Hepatocyte (in vitro differentiated cells): Measurements from ENCODE around the gene ZNF195. TPM values are rescaled to one million over a fixed set of nuclear protein-coding genes. Genes with fewer than 3 reads are reported as not detected.

ENCODE experiments used
- DNase-seq: peaks from one replicate; pipeline ENCODE4 v3.0.0-alpha.2; 2016; ENCODE audit warnings: low spot score
- H2AFZ ChIP-seq: fragments of 200-600 bp; sonication (generic); 2 replicates; pipeline ENCODE4 v1.6.0; 2016; ENCODE audit warnings: antibody characterized with exemption, mild to moderate bottlenecking
- H3K27ac ChIP-seq: fragments of 200-600 bp; sonication (generic); 2 replicates; pipeline ENCODE4 v1.5.1; 2016; ENCODE audit warnings: mild to moderate bottlenecking
- H3K27me3 ChIP-seq: fragments of 200-600 bp; sonication (generic); 2 replicates; pipeline ENCODE4 v1.6.1; 2016
- H3K36me3 ChIP-seq: fragments of 200-600 bp; sonication (generic); replicated peaks from 2 replicates; pipeline ENCODE4 v1.5.1; 2016; ENCODE audit warnings: low read depth; ENCODE audit not compliant: insufficient read depth
- H3K4me1 ChIP-seq: fragments of 200-600 bp; sonication (generic); 2 replicates; pipeline ENCODE4 v1.5.1; 2016; ENCODE audit warnings: mild to moderate bottlenecking, moderate library complexity; ENCODE audit not compliant: insufficient read depth
- H3K4me2 ChIP-seq: fragments of 200-600 bp; sonication (generic); 2 replicates; pipeline ENCODE4 v1.6.0; 2016
- H3K4me3 ChIP-seq: fragments of 200-600 bp; sonication (generic); 2 replicates; pipeline ENCODE4 v1.5.1; 2016; ENCODE audit warnings: mild to moderate bottlenecking
- H3K79me2 ChIP-seq: fragments of 200-600 bp; sonication (generic); 2 replicates; pipeline ENCODE4 v1.6.0; 2017; ENCODE audit warnings: mild to moderate bottlenecking
- H3K9me2 ChIP-seq: fragments of 200-600 bp; sonication (generic); replicated peaks from 2 replicates; pipeline ENCODE4 v1.6.0; 2017; ENCODE audit warnings: mild to moderate bottlenecking; ENCODE audit not compliant: insufficient read depth
- H3K9me3 ChIP-seq: fragments of 200-600 bp; sonication (generic); 2 replicates; pipeline ENCODE4 v1.5.1; 2016; ENCODE audit warnings: low read depth, mild to moderate bottlenecking
- H4K20me1 ChIP-seq: fragments of 200-600 bp; sonication (generic); 2 replicates; pipeline ENCODE4 v1.6.0; 2016; ENCODE audit warnings: mild to moderate bottlenecking; ENCODE audit not compliant: insufficient read depth, poor library complexity, severe bottlenecking
- CTCF ChIP-seq: fragments of 200-600 bp; sonication (generic); IDR thresholded peaks from 2 replicates; pipeline ENCODE4 v1.5.1; 2016; ENCODE audit warnings: antibody characterized with exemption, mild to moderate bottlenecking; ENCODE audit not compliant: poor library complexity
- EZH2 ChIP-seq: fragments of 200-600 bp; sonication (generic); IDR thresholded peaks from 2 replicates; pipeline ENCODE4 v1.6.1; 2016; ENCODE audit warnings: antibody characterized with exemption, mild to moderate bottlenecking, borderline replicate concordance
- EZH2phosphoT487 ChIP-seq: fragments of 200-600 bp; sonication (generic); IDR thresholded peaks from one replicate; pipeline ENCODE4 v1.6.1; 2018; ENCODE audit warnings: antibody characterized with exemption, mild to moderate bottlenecking, low read depth, moderate library complexity; ENCODE audit not compliant: unreplicated experiment, severe bottlenecking
- WGBS: methylation state at CpG from one replicate; pipeline ENCODE4 v1.1.6; 2016; ENCODE audit warnings: low lambda C conversion rate; ENCODE audit errors: missing lambda C conversion rate; 5-methylcytosine and 5-hydroxymethylcytosine counted together
- polyA plus RNA-seq: library from polyadenylated mRNA; unstranded; fragments of >200 nt; fragmentation: Nextera tagmentation; extraction: Ambion mirVana; gene quantifications from 2 replicates; pipeline ENCODE4 v1.2.1, GENCODE V29; 2016
- total RNA-seq: library from RNA; depleted of rRNA; stranded (reverse); fragments of >200 nt; gene quantifications from 2 replicates; pipeline ENCODE4 v1.2.3, GENCODE V29; 2014

ZNF195 gene
- total and polyA plus RNA-seq, 2 experiments from 2014 or later = 27.5 to 44.1 TPM

GRCh38 chr11:3370311-3370870 lies 8.6 kb downstream of the ZNF195 start:
- Histone ChIP-seq H3K36me3 (peaks cover 25% of the 10 kb centered on the region), H3K9me2 (no peaks in the 10 kb centered on the region), H3K27ac (no peak overlapping the region), H3K9me3 (no peaks in the 10 kb centered on the region), H2AFZ (no peak overlapping the region), H3K4me1 (no peaks in the 10 kb centered on the region), H3K79me2 (peaks cover 53% of the 10 kb centered on the region), H4K20me1 (peaks cover 3% of the 10 kb centered on the region), H3K27me3 (no peaks in the 10 kb centered on the region), H3K4me2 (no peak overlapping the region), H3K4me3 (no peak overlapping the region)
- DNase-seq = no peak
- 95% methylated on average over 9 of the region's 9 CpGs for WGBS
- TF ChIP-seq EZH2phosphoT487 = no peak
- no peak for TF ChIP-seq CTCF
- no peak for TF ChIP-seq EZH2

DNA sequence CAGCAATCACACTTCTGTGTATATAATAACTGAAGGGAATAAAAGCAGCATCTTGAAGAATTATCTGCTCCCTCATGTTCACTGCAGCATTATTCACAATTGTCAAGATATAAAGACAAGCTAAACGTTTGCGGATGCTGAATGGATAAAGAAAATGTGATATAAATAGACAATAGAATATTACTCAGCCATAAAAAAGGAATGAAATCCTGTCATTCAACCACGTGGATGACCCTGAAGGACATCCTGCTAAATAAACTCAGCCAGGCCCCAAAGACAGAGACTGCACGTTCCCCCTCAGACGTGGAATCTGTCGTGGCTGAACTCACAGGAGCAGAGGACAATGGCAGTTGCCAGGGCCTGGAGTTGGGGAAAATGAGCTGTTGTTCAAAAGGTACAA lies 9.6 kb downstream of the ZNF195 start:
- Histone ChIP-seq H4K20me1 (peaks cover 3% of the 10 kb centered on the region), H3K4me1 (no peaks in the 10 kb centered on the region), H3K4me2 (no peak overlapping the region), H3K9me2 (no peaks in the 10 kb centered on the region), H3K9me3 (peaks cover 9% of the 10 kb centered on the region), H3K27me3 (no peaks in the 10 kb centered on the region), H3K27ac (no peak overlapping the region), H2AFZ (no peak overlapping the region), H3K36me3 (peaks cover 25% of the 10 kb centered on the region), H3K79me2 (peaks cover 43% of the 10 kb centered on the region), H3K4me3 (no peak overlapping the region)
- 98% methylated on average over 6 of the region's 6 CpGs for WGBS
- no peak for TF ChIP-seq CTCF
- TF ChIP-seq EZH2phosphoT487 = no peak
- TF ChIP-seq EZH2 = no peak
- DNase-seq = no peak

- Histone ChIP-seq H3K4me3 (no peak overlapping the region), H3K27ac (no peak overlapping the region), H3K9me3 (peaks cover 20% of the 10 kb centered on the region), H3K79me2 (peaks cover 41% of the 10 kb centered on the region), H3K36me3 (peaks cover 30% of the 10 kb centered on the region), H3K27me3 (no peaks in the 10 kb centered on the region), H2AFZ (no peak overlapping the region), H3K4me1 (no peaks in the 10 kb centered on the region), H4K20me1 (peaks cover 3% of the 10 kb centered on the region), H3K9me2 (no peaks in the 10 kb centered on the region), H3K4me2 (no peak overlapping the region)
- WGBS = 93% methylated on average over 3 of the region's 3 CpGs
- TF ChIP-seq CTCF = no peak
- no peak for TF ChIP-seq EZH2
- TF ChIP-seq EZH2phosphoT487 = no peak
- DNase-seq = no peak
These were observed 10.7 kb downstream of the ZNF195 start for GRCh38 chr11:3368199-3368598.

DNA sequence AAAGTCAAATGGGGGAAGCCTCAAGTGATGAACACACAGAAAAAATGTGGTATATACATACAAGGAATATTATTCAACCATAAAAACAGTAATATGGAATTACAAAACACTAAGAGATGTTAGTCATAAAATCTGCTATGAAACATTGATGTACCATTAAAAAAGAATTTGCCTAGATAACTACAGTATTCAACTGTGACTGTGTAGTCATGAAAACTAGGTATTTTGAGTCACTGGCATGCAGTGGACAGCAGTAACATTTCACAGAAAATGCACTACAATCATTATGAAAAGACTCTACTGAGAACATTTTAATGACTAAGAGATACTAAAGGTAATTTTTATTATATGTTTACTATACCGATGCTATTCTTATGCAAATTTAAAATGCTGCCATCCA lies 11.7 kb downstream of the ZNF195 start:
- 95% methylated on average over 1 of the region's 1 CpG for WGBS
- H3K9me2 ChIP-seq = no peaks in the 10 kb centered on the region
- H4K20me1 ChIP-seq = peaks cover 2% of the 10 kb centered on the region
- no peak overlapping the region for H3K27ac ChIP-seq
- peaks cover 30% of the 10 kb centered on the region for H3K9me3 ChIP-seq
- peaks cover 32% of the 10 kb centered on the region for H3K36me3 ChIP-seq
- peaks cover 39% of the 10 kb centered on the region for H3K79me2 ChIP-seq
- H3K27me3 ChIP-seq = no peaks in the 10 kb centered on the region
- H2AFZ ChIP-seq = no peak overlapping the region
- no peak for TF ChIP-seq CTCF
- TF ChIP-seq EZH2phosphoT487 = no peak
- no peak for TF ChIP-seq EZH2
- DNase-seq = no peak
- H3K4me2 ChIP-seq = no peak overlapping the region
- no peaks in the 10 kb centered on the region for H3K4me1 ChIP-seq
- no peak overlapping the region for H3K4me3 ChIP-seq
